NCI-H2029 treated with DMSO at 0.1 percent for 48 hours (cell line): Measurements from ENCODE around the gene SLC4A9.

Source experiments
- DNase-seq: peaks from one replicate; lab custom pipeline; 2025; lab: John Stamatoyannopoulos, UW

SLC4A9 gene

DNA sequence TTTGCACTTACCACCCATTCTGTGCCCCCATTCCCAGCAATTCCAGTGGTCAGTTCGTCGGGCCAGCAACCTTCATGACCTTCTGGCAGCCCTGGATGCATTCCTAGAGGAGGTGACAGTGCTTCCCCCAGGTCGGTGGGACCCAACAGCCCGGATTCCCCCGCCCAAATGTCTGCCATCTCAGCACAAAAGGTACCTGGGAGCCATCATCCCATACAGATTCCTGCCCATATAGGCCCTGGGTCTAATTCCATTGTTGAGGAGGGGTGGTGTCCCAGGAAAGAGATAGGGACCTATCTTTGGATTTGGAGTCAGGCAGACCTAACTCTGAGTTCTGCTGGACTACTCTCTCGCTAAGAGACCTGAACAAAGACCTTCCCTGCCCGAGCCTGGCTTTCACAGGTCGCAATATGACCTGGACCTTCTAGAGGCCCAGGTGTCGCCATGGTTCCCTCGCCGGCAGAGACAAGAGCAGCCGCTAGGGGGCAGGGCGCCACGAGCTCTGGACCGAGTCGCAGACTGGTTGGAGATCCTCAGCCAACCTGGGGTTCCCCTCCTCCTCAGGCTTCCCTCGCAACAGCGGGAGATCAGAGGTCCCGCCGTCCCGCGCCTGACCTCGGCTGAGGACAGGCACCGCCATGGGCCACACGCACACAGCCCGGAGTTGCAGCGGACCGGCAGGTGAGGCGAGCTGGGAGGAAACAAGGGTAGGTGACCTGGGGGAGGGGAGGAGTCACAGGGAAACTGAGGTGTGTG is 3.1 kb downstream of the SLC4A9 start:
- peak; percentile 52 for DNase-seq

DNA sequence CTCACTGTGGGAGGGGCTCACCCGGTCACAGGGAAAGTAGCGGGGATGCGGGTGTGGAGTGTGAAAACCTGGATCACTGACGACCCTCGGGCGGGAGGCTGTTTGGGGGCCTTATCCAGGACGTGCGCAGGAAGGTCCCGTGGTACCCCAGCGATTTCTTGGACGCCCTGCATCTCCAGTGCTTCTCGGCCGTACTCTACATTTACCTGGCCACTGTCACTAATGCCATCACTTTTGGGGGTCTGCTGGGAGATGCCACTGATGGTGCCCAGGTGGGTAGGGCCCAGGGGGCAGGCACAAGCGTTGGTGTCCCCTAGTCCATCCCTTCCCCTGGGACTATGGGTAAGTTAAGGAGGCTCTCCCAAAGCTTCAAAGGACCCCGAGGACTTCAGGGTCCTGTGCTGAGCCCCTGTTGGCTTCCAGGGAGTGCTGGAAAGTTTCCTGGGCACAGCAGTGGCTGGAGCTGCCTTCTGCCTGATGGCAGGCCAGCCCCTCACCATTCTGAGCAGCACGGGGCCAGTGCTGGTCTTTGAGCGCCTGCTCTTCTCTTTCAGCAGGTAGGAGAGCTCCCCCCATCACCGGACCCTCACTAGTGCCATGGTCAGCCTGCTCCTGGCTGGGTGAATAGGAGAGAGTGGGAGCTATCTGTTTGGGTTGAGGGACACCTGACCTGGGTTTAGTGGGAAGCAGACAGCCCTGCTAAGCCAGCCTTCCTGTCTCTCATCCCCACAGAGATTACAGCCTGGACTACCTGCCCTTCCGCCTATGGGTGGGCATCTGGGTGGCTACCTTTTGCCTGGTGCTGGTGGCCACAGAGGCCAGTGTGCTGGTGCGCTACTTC is 3.9 kb downstream of the SLC4A9 start:
- no peak for DNase-seq

DNA sequence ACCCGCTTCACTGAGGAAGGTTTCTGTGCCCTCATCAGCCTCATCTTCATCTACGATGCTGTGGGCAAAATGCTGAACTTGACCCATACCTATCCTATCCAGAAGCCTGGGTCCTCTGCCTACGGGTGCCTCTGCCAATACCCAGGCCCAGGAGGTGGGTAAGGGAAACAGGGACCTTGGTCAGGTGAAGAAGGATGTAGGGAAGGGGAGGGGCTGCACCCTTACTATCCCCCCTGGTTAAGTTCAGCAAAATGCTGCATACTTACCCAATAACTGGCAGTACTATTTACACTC is 4.4 kb downstream of the SLC4A9 start:
- DNase-seq: no peak

DNA sequence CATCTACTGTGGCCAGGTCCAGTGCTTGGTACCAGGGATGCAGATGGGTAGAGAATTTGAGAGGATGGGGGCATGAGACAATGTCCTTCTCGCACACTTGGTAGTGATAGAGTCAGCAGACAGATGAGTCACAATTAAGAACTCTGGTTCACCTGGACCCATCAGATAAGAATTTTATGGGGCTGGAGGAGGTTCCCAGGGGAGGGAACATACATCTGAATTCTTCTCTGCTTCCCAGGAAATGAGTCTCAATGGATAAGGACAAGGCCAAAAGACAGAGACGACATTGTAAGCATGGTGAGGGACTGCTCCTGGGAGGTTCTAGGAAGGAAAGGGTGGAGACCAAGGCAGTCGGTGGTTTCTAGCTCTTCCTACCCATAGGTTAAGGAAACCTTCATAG is 5.3 kb downstream of the SLC4A9 start:
- no peak for DNase-seq

DNA sequence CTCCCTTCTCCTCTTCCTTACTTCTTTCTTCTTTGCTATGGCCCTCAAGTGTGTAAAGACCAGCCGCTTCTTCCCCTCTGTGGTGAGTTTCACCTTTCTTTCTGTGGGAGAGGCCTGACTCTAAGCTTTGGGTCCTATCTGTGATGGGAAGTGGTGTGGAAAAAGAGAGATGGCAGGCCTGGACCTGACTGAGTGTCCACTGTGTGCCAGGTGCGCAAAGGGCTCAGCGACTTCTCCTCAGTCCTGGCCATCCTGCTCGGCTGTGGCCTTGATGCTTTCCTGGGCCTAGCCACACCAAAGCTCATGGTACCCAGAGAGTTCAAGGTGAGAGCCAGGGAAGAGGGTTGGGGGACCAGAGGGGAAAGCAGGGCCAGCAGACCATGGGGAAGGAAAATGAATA is 5.9 kb downstream of the SLC4A9 start:
- no peak for DNase-seq

DNA sequence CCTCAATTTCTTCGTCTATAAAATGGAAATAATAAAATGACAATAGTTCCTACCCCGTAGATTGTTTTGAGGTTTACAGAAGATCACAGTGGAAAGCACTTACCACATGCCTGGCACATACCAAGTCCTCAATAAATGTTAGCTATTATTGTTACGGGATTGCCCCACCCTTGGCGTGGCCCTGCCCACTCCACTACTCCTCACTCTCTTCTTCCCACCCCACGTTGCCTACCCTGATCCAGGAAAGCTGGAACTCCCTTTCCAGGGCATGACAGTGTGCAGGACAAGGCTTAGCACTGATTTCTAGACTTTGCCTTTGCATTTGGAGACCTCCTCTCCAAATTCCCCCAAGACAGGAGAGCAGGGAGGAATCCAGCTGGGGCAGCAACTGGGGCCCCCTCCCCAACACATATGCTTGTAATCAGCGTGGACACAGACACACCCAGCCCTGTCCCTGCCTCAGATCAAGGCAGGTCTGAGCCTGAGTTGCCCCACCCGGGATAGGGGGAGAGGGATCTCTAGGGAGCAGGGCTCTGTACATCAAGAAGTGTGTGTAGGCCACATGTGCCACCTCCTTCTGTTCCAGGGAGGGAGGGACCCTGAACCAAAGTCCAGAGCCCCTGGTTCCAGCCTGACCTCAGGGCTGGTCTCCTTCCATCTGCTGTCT is 6.7 kb downstream of the SLC4A9 start:
- DNase-seq: no peak

DNA sequence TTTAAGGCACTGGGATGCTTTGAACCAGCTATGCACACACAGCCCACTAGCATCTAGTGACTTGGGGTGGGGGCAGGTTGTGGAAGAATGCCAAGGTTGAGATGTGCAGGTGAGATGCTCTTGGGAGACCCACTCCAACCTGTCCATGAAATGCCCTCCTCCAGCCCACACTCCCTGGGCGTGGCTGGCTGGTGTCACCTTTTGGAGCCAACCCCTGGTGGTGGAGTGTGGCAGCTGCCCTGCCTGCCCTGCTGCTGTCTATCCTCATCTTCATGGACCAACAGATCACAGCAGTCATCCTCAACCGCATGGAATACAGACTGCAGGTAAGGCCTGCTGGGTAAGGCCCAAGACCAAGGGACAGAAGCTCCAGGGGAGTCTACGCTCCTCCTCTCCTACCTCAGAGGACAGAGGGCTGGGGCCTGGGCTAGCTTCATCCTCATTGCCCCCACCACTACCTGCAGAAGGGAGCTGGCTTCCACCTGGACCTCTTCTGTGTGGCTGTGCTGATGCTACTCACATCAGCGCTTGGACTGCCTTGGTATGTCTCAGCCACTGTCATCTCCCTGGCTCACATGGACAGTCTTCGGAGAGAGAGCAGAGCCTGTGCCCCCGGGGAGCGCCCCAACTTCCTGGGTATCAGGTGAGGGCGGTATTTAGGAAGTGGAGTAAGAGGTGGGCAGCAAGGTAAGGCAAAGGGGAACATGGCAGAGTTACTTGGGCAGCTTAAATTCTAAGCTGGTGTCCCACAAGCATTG is 7.4 kb downstream of the SLC4A9 start:
- DNase-seq: no peak

DNA sequence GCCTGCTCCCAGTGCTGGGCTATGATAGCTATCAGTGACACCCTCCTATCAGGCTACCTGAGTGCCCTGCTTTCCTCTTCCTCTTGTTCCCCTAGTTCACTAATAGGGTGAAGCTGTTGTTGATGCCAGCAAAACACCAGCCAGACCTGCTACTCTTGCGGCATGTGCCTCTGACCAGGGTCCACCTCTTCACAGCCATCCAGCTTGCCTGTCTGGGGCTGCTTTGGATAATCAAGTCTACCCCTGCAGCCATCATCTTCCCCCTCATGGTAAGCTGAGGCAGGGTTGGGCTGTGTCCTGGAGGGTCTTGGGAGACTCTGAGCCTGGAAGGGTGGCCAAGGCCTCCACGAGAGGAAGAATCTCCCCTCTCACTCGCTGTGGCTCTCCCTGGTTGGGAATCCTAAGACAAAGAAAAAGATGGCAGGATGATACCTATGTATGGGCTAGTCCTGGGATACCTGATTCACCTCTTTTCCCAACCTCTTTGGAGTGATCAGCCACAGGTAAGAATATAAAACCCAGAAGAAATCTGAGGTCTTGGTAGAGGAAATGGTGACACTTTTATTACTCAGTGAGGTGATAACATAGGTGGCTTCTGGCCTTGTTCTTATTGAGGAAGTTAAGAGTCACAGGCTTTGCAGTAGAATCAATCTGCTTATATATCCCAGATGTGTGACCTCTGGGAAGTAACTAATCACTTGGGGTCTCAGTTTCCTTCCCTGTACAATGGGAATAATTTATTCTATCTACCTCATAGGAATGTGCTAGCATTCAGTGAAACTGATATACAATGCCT is 11.6 kb downstream of the SLC4A9 start:
- DNase-seq: no peak

DNA sequence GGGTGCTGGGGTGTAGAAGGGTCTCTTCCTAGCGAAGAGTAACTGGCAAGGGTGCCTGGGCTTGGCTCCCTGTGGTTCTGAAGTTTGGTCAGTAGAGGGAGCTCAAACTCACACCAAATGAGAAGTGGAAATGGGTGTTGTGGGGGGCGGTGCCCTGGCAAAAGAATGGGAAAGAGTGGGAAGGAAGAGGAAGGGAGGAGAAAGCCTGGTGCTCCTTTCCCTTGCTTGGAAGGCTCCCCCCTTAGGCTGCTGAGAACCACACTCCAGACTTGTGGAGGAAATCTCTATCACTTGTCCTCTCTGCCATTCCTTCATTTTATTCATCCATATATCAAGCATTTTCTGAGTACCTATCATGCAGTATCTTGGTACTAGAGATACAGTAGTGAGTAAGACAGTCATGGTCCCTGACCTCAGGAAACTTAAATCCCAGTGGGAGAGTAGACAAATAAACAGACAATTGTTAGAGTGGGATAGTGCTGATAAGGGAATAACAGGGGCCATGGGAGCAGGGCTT is 13.0 kb downstream of the SLC4A9 start:
- DNase-seq: peak; percentile 31

DNA sequence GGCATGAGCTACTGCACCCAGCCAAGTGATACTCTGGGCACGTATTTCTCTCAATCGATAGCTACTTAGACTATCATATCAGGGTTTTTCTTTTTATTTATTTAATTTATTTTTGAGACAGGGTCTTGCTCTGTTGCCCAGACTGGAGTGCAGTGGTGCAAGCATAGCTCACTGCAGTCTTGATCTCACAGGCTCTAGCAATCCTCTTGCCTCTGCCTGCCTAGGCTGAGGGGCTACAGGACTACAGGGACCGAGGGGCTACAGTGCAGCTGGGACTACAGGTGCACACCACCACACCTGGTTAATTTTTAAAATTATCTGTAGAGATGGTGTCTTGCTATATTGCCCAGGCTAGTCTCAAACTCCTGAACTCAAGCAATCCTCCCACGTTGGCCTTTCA is 21.4 kb downstream of the SLC4A9 start:
- no peak for DNase-seq

DNA sequence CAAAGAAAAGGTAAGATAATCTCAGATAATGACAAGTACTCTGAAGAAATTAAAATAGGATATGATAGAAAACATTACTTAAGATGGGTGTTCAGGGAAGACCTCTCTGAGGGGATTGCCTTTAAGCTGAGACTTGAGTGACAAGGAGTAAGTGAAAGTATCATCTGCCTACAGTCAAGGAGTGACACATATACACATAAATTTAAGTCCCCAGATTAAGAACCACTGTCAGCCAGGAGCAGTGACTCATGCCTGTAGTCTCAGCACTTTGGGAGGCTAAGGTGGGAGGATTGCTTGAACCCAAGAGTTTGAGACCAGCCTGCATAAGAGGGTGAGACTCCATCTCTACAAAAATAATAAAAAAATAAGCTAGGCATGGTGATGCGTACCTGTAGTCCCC is 22.0 kb downstream of the SLC4A9 start:
- no peak for DNase-seq

DNA sequence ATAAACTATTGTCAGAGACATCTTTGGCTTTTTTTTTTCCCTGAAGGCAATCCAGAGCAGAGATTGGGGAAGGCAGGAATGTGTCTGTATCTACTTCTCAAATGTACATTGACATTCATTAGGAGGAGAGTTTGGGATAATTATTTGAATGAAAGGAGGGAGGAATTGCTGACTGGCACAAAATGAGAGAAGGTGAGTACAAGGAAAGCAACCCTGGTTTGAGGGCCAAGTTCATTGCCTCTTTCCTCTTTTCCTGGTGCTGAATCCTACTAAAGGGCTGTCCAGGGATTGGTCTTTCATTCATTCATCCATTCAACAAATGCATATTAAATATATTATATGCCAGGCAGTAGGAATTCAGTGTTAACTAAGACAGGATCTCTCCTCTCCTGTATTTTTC is 22.9 kb downstream of the SLC4A9 start:
- no peak for DNase-seq

DNA sequence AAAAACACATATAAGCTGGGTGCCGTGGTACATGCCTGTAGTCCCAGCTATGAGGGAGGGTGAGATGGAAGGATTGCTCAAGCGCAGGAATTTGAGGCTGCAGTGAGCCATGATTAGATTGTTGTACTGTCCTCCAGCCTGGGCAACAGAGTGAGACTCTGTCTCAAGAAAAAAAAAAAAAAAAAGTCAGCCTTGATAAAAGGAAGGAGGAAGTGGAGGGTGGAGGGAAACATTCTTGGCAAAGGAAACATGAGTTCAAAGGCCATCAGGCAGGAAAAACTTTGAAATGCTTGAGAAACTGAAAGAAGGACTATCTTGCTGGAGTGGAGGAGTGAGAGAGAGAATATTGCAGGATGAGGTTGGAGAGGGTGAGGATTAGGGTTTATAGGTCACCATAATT is 23.3 kb downstream of the SLC4A9 start:
- DNase-seq: no peak

DNA sequence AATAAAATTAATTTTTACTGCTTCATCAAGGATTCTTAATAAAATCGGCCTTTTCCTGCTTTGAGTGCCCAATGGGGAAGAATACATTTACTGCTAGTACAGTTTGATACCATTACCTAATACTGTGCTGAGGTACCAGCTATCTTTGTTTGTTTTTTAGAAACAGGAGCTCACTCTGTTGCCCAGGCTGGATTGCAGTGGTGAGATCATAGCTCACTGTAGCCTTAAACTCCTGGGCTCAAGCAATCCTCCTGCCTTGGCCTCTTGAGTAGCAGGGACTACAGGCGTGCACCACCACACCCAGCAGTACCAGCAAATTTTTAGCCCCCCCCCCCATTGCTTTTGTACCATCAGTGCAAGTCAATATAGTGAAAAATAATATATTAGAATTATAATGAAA is 28.1 kb downstream of the SLC4A9 start:
- no peak for DNase-seq

DNA sequence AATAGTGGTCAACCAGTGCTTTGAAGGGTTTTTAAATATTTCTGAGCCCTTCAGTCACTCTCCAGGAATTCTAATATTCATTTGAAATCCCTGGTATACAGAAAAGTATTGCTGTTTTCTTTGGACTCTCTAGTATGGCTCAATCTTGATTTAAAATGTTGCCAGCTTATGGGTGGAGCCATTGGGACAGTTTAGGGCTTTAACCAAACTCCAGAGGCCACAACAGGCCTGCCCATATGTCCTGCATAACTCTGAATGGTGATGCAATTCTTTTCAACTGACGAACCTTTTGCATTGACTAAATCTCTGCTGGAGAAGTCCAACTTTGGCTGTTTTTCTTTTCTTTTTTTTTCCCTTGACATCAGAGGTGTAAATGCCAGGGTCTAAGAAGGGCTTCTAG is 31.3 kb downstream of the SLC4A9 start:
- no peak for DNase-seq

DNA sequence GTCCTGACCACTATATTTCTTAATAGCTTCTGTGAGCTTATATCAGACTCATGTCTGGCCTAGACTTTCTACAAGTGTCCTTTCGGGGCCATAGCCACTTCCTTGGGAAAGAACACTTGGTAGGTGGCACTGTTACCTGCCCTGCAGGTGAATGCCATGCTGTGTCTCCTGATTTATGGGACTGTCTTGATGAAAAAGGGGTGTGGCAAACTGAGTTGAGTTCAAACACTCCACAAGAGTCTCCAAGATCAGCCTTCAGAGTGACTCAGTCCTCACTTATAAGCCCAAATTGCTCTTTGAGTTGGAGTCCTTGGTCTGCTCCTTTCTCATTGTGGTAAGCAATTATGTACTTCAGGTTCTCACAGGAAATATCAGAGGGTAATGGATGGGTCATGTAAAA is 31.7 kb downstream of the SLC4A9 start:
- no peak for DNase-seq

DNA sequence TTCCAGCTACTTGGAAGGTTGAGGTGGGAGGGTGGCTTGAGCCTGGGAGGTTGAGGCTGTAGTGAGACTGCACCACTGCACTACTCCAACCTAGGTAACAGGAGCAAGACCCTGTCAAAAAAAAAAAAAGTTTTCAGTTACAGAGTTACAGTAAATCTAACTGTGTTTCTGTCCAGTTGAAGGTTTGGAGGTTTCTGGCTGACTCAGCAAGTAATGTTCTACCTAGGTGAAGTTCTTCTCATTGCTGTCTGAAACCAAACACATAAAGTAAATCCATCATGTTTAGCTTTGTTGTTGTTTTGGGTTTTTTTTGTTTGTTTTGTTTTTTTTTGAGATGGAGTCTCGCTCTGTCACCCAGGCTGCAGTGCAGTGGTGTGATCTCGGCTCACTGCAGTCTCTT is 33.7 kb downstream of the SLC4A9 start:
- DNase-seq: no peak

DNA sequence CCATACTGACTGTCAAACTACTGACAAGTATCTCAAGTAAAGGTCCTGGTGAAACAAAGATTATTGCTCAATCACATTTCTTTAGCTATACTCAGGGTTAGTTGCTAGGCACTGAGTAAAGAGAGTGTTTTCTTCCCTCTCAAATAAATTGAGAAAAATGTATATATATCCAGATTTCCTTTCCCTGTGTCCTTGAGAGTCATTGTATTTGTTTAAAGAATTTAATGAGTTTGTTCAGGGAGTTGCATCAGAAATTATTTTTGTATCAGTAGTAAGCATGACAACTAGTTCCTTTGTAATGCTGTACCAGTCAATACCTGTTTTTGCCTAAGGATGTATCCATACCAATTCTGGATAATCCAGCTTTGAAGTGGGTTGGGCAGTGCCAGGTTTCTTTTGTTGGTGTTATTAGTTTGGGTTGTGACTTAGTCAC is 38.4 kb downstream of the SLC4A9 start:
- peak; percentile 31 for DNase-seq

DNA sequence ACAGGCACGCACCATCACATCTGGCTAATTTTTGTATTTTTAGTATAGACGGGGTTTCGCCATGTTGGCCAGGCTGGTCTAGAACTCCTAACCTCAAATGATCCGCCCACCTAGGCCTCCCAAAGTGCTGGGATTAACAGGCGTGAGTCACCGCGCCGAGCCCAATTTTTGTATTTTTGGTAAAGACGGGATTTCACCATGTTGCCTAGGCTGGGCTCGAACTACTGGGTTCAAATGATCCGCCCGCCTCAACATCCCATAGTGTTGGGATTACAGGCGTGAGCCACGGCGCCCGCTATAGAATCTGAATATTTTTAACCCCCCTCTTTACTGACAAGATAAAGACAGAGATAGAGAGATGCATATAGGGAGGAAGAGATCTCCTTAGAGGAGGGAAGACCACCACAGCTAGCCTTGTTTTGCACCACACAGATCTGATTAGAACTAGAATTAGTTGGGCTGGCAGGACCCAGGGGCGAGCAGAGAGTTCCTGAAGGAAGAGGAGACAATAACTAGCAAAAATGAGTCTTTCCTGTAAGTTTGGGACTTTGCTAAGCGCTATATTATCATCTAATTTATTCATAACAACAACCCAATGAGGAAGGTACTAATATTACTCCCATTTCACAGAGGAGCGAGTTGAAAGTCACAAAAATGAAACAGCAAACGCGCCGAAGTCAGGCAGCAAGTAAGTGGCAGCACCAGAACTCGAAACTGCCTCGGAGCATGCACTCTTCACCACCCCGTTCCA is 40.2 kb downstream of the SLC4A9 start:
- DNase-seq: no peak

DNA sequence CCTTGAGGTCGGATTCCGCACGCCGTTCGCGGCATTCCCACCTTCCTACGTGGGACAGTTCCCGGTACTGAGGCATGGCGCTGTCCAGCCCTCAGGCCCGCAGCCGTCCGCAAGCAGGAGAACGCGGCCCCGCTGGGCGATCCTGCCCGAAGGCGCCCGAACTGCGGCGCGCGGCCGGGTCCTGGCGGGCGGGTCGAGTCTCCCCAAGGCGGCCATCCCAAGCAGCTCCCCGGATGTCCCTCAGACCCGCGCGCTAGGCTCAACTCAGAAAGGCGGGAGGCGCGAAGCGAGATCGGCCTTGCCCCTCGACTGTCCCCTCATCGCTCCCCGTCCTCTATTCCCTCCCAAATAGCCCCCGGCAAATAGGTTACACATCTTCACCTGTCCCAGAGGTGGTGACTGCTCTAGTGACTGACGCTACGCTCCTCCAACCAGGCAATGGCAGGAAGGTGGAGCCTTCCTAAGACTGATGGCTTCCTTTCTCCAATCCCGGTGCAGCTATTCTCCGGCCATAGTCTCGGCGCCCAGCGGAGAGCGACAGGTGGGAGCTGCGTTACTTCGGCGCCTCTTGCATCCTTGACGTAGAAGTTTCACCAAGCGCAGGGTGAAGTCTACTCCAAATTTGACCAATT is 40.9 kb downstream of the SLC4A9 start:
- peak; percentile 97 for DNase-seq
